Measurements from ENCODE around the gene NFIB. TPM values are rescaled to one million over a fixed set of nuclear protein-coding genes. Genes with fewer than 3 reads are reported as not detected.

Gene NFIB
- total RNA-seq, 4 donors from 2014 or later, result 61.0 to 68.3 (median 65.4) TPM

- no peak for ATAC-seq
- Histone ChIP-seq H3K4me3 (no peak overlapping the region), H3K36me3 (no peaks in the 10 kb centered on the region), H3K27ac (no peak overlapping the region), H3K27me3 (no peaks in the 10 kb centered on the region), H3K9me3 (no peaks in the 10 kb centered on the region), H3K4me1 (peaks cover 7 to 42% (median 8%) of the 10 kb centered on the region in 3 donors)
- no peak for TF ChIP-seq CTCF (IDR thresholded peaks at IDR 0.05)
- TF ChIP-seq POLR2A (IDR thresholded peaks at IDR 0.05), result no peak
- no peak for TF ChIP-seq POLR2AphosphoS5 (IDR thresholded peaks at IDR 0.05)
Measured at GRCh38 chr9:14325147-14325546, 11.2 kb upstream of the NFIB start.

- ATAC-seq, result no peak
- TF ChIP-seq CTCF (IDR thresholded peaks at IDR 0.05), result no peak
- no peak for TF ChIP-seq EP300 (IDR thresholded peaks at IDR 0.05)
- TF ChIP-seq POLR2A (IDR thresholded peaks at IDR 0.05), result no peak
- TF ChIP-seq POLR2AphosphoS5 (IDR thresholded peaks at IDR 0.05), result no peak
- H3K4me3 ChIP-seq, result no peak overlapping the region
- no peaks in the 10 kb centered on the region for H3K36me3 ChIP-seq
- no peaks in the 10 kb centered on the region for H3K9me3 ChIP-seq
- H3K27ac ChIP-seq, result peak overlapping the region in 3 of 4 donors; percentile 90 to 100 (median 99)
- no peaks in the 10 kb centered on the region for H3K27me3 ChIP-seq
- WGBS, 2 donors (ENCODE audit: low coverage in 1 of 2), result 66 to 81% methylated on average over 2 of the region's 2 CpGs
- peaks cover 7 to 52% (median 10%) of the 10 kb centered on the region in 3 donors for H3K4me1 ChIP-seq
Measured at GRCh38 chr9:14323985-14324650, 10.2 kb upstream of the NFIB start.

- H3K27ac ChIP-seq, result peak overlapping the region; percentile 37 to 100 (median 94)
- H3K36me3 ChIP-seq, result no peaks in the 10 kb centered on the region
- no peaks in the 10 kb centered on the region for H3K9me3 ChIP-seq
- TF ChIP-seq CTCF (IDR thresholded peaks at IDR 0.05) (no peak), POLR2AphosphoS5 (IDR thresholded peaks at IDR 0.05) (no peak), EP300 (IDR thresholded peaks at IDR 0.05) (no peak), POLR2A (IDR thresholded peaks at IDR 0.05) (no peak)
- H3K4me3 ChIP-seq, result peak overlapping the region; percentile 56 to 80
- H3K27me3 ChIP-seq, result no peaks in the 10 kb centered on the region
- 21 to 24% methylated on average over 17 of the region's 17 CpGs for WGBS, 2 donors (ENCODE audit: low coverage in 1 of 2)
- H3K4me1 ChIP-seq, result peaks cover 10 to 60% (median 11%) of the 10 kb centered on the region in 3 donors
- ATAC-seq, result no peak
Measured at GRCh38 chr9:14323083-14323971, 9.4 kb upstream of the NFIB start.

- peak; percentile 93 for ATAC-seq
- 0% methylated on average over 3 to 28 of the region's 98 CpGs for WGBS, 2 donors (ENCODE audit: low coverage in 1 of 2)
- Histone ChIP-seq H3K4me3 (peak overlapping the region; percentile 56 to 80), H3K9me3 (no peaks in the 10 kb centered on the region), H3K27ac (peak overlapping the region; percentile 37 to 100 (median 94)), H3K4me1 (peaks cover 10 to 69% (median 11%) of the 10 kb centered on the region in 3 donors), H3K36me3 (no peaks in the 10 kb centered on the region), H3K27me3 (no peaks in the 10 kb centered on the region)
- TF ChIP-seq POLR2AphosphoS5 (IDR thresholded peaks at IDR 0.05), result peak; percentile 43
- peak; percentile 44 to 80 (median 76) for TF ChIP-seq CTCF (IDR thresholded peaks at IDR 0.05)
- no peak for TF ChIP-seq EP300 (IDR thresholded peaks at IDR 0.05)
- TF ChIP-seq POLR2A (IDR thresholded peaks at IDR 0.05), result peak; percentile 29 to 45
Measured at GRCh38 chr9:14322211-14323082, 8.5 kb upstream of the NFIB start.

All from gastroesophageal sphincter (tissue), 4 donors.